DOHH2 (cell line): ENCODE results near the gene PTPN4.

Source experiments
- EZH2phosphoT487 ChIP-seq: fragments of 200-600 bp; sonication (generic); IDR thresholded peaks from 2 replicates; pipeline ENCODE4 v1.6.1; 2017; ENCODE audit warnings: borderline replicate concordance, mild to moderate bottlenecking, antibody characterized with exemption, low read length, moderate library complexity, mixed read lengths
- TF ChIP-seq, protein P1 (sequence below): fragments of 200-600 bp; sonication (generic); IDR thresholded peaks from one replicate; pipeline ENCODE4 v1.5.1; 2014; ENCODE audit warnings: antibody characterized with exemption, mild to moderate bottlenecking, low read depth, low read length; ENCODE audit not compliant: poor library complexity, severe bottlenecking

DNA sequence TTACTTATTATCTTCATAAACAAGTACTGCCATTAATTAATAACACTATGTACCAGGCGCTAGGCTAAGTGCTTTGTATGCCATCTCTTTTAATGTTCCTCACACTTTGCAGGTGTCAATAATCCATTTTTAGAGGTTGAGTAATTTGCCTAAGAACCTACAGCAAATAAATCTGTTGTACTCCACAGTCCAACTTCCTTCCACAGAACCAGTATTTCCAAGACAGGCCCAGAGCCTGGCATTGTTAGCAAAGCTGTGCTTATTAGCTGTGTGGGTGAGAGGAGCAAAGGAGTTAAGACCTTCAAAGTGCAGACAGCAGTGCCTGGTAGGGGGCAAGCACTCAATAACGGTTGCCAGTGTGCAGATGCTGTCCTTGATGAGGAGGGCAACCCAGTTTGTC is 14.2 kb upstream of the PTPN4 start:
- TF ChIP-seq, protein P1, sequence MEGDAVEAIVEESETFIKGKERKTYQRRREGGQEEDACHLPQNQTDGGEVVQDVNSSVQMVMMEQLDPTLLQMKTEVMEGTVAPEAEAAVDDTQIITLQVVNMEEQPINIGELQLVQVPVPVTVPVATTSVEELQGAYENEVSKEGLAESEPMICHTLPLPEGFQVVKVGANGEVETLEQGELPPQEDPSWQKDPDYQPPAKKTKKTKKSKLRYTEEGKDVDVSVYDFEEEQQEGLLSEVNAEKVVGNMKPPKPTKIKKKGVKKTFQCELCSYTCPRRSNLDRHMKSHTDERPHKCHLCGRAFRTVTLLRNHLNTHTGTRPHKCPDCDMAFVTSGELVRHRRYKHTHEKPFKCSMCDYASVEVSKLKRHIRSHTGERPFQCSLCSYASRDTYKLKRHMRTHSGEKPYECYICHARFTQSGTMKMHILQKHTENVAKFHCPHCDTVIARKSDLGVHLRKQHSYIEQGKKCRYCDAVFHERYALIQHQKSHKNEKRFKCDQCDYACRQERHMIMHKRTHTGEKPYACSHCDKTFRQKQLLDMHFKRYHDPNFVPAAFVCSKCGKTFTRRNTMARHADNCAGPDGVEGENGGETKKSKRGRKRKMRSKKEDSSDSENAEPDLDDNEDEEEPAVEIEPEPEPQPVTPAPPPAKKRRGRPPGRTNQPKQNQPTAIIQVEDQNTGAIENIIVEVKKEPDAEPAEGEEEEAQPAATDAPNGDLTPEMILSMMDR, result no peak
- TF ChIP-seq EZH2phosphoT487, result no peak
